HG03135 (cell line): ENCODE measurements around the gene RAC3.

Experiments used
- ATAC-seq: cut with Tn5 transposase; IDR thresholded peaks from one replicate; pipeline ENCODE4 v1.9.1; 2021; ENCODE audit warnings: mild to moderate bottlenecking, moderate library complexity; ENCODE audit not compliant: unreplicated experiment

Gene RAC3

DNA sequence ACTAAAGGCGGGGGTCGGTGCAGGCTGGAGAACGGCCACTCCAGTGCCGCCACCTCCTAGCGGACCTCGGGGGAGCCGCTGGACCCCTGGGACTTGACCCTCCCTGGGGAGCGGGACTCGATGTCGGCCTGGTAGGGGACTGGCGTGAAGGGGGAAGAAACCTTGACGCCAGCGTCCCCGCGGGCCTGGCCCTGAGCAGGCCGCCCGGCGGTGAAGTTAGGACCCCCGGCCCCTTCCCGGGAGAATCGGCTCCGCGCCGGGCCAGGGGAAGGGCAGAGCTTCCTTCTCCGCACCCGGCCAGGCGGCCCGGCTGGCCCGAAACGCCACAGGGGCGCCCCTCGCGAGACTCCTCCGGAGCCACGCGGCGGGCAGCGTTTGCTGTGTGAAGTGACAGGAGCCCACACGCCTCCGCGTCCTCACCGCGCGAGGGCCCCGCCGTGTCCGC, 33.7 kb downstream of the RAC3 start:
- peak; percentile 24 for ATAC-seq

DNA sequence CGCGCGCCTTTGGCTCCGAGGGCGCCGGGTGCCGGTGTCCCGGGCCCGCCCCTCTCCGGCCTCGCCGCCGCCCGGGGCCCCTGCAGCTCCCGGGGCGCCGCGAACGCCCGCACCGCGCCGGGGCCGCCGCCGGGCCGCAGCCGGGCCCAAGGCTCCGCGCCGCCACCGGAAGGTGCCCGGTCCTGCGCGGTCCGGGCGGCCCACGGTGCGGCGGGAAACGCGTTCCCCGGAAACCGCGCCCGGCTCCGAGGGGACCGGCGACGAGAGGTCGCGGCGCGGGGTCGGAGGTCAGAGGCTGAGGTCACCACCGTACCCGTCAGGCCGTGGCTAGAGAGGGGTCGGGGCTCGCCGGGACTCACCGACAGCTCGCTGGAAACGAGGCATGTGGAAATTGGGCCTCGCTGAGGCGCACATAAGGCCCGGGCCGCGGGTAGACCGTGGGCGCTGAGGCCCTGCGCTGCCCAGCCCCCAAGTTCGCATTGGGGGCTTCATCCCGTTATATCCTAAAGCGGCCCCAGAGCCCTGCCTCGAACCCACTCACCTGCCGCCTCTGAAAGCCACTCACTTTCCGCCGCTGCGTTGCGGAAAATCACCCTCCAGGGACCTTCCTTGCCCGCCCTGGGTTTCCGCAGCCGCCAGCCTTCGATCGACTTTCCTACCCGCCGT, 34.3 kb downstream of the RAC3 start, which contains the start of gene DUS1L:
TSS of gene DUS1L (minus strand) at position 167 of the 666 bp plus-strand sequence. CDS start 745 bp downstream, outside the sequence.
- peak; percentile 67 for ATAC-seq

DNA sequence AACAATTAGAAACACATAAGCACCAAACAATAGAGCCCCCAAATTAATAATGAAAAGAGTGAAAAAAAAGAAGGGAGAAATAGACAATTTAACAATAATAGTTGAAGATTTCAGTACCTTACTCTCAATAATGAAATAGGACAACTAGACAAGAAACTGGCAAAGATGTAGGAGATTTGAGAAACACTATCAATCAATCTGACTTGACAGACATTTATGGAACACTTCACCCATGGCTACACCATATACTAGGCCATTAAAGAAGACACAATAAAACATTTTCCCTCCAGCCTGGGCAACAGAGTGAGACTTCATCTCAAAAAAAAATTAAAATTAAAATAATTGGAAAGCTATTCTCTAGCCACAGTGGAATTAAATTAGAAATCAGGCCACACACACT, 39.1 kb downstream of the RAC3 start:
- ATAC-seq, result no peak

DNA sequence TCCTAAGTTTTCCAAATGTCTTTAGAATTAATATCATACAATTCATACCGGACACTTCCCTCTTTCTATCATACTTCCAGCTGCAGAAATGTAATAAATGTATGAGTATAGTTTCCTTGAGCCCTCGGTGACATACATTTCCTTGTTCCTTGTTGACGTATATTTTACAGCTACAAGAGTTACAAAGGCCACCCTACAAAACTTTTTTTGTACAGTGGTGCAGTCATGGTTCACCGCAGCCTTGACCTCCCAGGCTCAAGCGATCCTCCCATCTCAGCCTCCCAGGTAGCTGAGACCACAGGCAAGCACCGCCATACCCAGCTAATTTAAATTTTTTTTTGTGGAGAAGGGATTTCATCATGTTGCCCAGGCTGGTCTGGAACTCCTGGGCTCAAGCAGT, 41.3 kb downstream of the RAC3 start:
- ATAC-seq, result no peak

DNA sequence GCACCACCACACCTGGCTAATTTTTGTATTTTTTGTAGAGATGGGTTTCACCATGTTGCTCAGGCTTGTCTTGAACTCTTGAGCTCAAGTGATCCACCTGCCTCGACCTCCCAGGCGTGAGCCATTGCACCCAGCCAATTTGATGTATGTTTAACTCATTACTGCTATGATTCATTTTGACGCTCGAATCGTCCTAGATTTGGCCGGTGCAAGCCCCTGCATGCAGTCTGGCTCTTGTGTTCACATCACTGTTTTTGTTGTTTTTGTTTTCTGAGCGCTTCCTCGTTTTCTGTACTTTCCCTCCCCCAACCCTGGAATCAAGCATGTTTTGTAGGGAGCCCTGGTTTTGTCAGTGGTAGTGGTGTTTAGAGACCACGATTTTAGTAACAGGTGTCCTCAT, 42.0 kb downstream of the RAC3 start:
- ATAC-seq, result no peak

DNA sequence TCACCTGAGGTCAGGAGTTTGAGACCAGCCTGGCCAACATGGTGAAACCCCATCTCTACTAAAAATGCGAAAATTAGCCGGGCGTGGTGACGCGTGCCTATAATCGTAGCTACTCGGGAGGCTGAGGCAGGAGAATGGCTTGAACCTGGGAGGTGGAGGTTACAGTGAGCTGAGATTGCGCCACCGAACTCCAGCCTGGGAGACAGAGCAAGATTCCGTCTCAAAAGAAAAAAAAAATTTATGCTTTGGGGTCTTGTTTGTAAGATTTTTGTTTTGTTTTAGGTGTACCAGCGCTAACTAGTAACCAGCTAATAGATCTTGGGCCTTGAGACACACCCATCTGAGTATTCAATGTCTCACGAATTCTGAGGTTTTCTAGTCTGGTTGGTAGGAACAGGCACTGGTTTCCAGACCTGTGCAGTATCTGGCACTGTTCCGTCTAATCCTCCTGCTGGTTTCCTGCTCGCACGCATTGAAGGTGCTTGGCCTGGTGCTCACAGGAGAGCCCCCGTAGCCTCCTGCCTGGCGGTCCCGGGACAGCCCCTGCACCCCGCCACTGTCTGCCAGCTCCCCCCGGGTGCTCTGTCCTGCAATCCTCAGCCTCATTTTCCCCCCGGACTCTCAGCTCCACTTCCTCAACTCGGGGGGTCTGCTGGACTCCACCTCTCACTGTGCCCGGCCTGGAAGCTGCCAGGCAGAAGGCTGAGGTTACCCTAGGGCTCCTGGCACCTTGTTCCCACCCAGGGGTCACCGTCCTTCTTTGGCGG, 44.7 kb downstream of the RAC3 start:
- ATAC-seq, result no peak

GRCh38 chr17:82076785-82077591, 45.5 kb downstream of the RAC3 start:
- ATAC-seq, result no peak

- ATAC-seq, result no peak
Observed at GRCh38 chr17:82077617-82078358, 46.3 kb downstream of the RAC3 start.

- no peak for ATAC-seq
Observed at GRCh38 chr17:82078433-82078832, 47.0 kb downstream of the RAC3 start.

DNA sequence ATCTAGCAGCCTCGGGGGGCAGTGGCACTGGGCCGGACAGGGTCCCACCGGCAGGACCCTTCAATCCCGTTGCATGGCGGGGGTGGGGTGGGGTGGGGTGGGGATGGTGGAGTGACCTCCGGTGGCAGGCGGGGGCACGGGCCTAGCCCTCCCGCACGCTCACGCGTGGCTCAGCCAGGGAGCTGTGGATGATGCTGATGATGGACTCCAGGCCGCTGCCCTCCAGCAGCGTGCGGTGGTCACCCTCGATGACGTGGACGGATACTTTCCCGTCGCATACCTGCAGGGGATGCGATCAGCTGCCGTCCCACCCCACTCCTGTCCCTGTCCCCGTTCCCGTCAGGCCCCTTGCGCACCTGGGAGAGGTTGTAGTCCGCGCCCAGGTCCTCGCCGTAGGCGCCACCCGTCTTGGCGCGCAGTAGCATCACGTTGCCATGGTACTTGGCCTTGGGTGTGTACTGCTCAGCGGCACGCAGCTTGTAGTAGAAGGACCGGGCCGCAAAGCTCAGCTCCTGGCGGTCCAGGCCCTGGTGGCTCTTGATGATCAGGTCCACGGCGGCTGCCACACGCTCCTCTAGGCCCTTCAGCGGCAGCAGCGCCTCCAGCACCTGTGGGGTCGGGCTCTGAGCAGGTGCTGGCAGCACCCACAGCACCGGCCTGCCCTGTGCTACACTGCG, 47.7 kb downstream of the RAC3 start:
- ATAC-seq, result no peak

GRCh38 chr17:82080048-82080788, 48.7 kb downstream of the RAC3 start:
- no peak for ATAC-seq

DNA sequence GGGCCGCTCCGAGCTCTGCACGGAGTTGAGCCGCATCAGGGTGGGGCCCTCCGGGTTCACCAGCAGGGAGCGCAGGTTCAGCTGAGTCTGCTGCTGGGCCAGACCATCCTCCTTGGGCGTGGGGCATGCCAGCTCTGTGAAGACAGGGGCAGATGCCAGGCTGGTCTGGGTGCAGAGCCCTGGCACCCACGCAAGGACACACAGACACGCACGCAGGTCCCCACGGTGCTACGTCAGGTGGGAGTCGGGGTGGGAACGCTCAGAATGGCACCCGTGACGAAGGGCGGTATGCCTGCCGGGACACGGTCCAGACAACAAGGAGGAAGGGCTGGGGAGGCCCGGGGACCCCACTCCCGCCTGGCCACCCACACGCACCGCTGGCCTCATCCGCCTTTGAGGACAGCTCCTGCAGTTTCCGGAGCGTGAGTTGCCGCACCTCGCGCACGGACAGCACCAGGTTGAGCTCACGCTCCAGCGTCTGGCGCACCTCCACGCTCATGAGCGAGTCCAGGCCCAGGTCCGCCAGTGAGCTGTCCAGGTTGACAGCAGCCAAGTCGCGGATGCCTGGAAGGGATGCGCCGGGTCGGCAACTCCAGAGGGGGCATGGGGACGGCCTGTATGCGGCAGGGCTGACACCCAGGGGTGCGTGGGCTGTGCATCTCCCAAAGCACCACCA, 49.4 kb downstream of the RAC3 start:
- no peak for ATAC-seq

DNA sequence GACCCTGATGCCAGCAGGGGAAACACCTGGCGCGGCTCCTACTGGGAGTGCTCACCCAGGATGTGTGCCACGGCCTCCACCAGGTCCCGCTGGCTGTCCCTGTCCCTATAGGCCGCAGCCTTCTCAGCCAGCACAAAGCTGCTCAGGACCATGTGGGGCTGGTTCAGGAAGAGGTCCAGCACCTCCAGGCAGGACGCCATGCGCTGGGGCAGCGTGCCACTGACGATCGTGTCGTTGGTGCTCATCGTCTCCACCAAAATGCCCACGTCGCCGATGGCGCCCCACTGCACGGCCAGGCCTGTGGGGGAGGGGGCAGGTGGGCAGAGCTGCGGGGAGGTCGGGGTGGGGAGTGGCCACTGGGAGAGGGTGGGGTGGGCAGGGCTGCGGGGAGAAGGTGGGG, 50.1 kb downstream of the RAC3 start:
- ATAC-seq, result no peak

DNA sequence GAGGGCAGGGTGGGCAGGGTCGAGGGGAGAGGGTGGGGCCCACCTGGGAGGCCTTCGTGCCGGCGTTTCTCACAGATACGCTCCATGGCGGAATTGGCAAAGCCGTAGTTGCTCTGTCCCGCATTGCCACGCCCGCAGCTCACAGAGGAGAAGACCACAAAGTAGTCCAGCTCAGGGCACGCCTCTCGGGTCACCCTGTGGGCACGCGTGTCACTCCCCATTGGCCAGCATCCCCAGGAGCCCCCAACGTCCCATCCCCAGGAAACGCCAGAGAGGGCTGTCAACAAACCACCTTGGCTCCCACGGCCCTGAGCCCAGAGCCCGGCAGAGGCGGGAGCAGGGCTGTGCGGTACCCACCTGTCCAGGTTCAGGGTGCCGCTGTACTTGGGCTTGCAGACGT, 50.5 kb downstream of the RAC3 start:
- ATAC-seq, result no peak

DNA sequence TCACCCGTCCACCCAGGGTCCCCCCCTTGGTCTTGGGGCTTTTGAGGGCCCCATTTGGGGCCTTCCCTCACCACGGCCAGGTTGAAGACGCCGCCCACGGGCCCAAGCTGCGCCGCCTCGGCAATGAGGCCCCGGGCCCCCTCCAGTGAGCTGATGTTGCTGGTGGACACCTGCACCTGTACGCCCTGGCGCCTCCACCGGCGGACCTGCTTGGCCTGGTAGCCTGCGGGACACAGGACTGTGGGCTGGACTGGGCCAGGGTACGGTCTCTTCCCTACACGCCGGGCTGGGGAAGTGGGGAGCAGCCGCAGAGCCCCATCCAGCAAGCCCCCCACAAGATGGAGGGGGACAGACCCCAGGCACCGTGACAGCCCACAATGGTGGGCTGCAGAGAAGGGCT, 51.0 kb downstream of the RAC3 start:
- no peak for ATAC-seq

DNA sequence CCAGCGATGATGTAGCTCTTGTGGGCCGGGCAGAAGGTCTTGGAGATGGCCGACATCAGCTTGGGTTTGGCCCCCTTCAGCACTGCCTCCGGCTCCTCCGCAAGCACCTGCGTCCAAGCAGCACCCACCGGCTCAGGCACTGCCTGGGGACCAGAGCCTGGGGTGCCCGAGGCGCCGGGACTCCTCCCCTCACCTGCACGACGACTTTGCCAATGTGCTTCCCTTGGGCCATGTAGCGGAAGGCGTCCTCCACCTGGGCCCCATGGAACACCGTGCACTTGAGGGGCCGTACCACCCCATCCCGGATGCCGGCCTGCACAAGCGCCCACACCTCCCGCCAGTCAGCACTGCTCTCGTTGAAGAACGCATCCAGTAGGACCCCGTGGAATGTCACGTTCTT, 51.5 kb downstream of the RAC3 start:
- ATAC-seq, result no peak
